Kidney (tissue), 14 donors: Measurements from ENCODE around the gene SUOX. TPM values are rescaled to one million over a fixed set of nuclear protein-coding genes. Genes with fewer than 3 reads are reported as not detected.
"Not testable (repeated sequence)": the region's sequence is repeated elsewhere in the genome, so short reads cannot be mapped to it uniquely, and the experiment has no call there.

ENCODE experiments used
- DNase-seq, 5 donors: peaks; one replicate each; pipeline ENCODE4 v3.0.0-alpha.2; 2013 to 2020
- FAIRE-seq: peaks from 2 replicates; lab custom pipeline; 2012; peaks lifted over from hg19 to GRCh38; lab: Jason Lieb, UNC
- H3K27ac ChIP-seq, 2 donors: one replicate each; pipeline ENCODE4 v1.7.0; 2013; ENCODE audit warnings: low read depth in 2 of 2, low read length in 2 of 2, inconsistent platforms in 1 of 2
- H3K27me3 ChIP-seq: one replicate; pipeline ENCODE4 v1.7.1; 2013; ENCODE audit warnings: low read length, inconsistent platforms; ENCODE audit not compliant: control insufficient read depth, insufficient read depth
- H3K36me3 ChIP-seq, 3 donors: one replicate each; pipeline versions ENCODE4 v1.7.0 to v1.7.1; 2013; ENCODE audit warnings: low read length in 3 of 3, control low read depth in 1 of 3, inconsistent platforms in 1 of 3; ENCODE audit not compliant: insufficient read depth in 3 of 3, control insufficient read depth in 2 of 3
- H3K4me1 ChIP-seq, 3 donors: one replicate each; pipeline versions ENCODE4 v1.7.0 to v1.7.1; 2013; ENCODE audit warnings: low read length in 3 of 3, inconsistent platforms in 1 of 3, low read depth in 1 of 3; ENCODE audit not compliant: control insufficient read depth in 2 of 3, insufficient read depth in 2 of 3
- H3K4me3 ChIP-seq, 3 donors: one replicate each; pipeline versions ENCODE4 v1.7.0 to v1.8.1; 2013; ENCODE audit warnings: low read length in 3 of 3, control low read depth in 1 of 3, inconsistent platforms in 1 of 3
- H3K9ac ChIP-seq, 3 donors: one replicate each; pipeline versions ENCODE4 v1.7.0 to v1.7.1; 2013; ENCODE audit warnings: low read length in 3 of 3, control low read depth in 1 of 3, inconsistent platforms in 1 of 3
- H3K9me3 ChIP-seq, 3 donors: one replicate each; pipeline versions ENCODE4 v1.7.0 to v1.7.1; 2013; ENCODE audit warnings: low read length in 3 of 3, control low read depth in 1 of 3, inconsistent platforms in 1 of 3; ENCODE audit not compliant: control insufficient read depth in 2 of 3, insufficient read depth in 1 of 3
- intact Hi-C: fragments of 100-400 bp; cut with DNase I; formaldehyde crosslinking; loops from one replicate; pipeline ENCODE4 v1.11.1; 2022
- polyA plus RNA-seq: library from polyadenylated mRNA; stranded (reverse); fragments of 350-450 nt; fragmentation: Illumina TruSeq; extraction: RNeasy Lipid Tissue Mini Kit (QIAGEN cat#74804); gene quantifications from one replicate; pipeline ENCODE4 v1.2.3, GENCODE V29; 2014; ENCODE audit warnings: low read depth, low replicate concordance; ENCODE audit not compliant: insufficient read depth
- total RNA-seq: library from RNA; stranded (reverse); fragmentation: NEBNext Ultra II Directional; extraction: Animal tissue kit (Norgen Biotek cat#: 25700); gene quantifications from one replicate; pipeline ENCODE4 v1.2.1, GENCODE V29; 2021
- TF ChIP-seq, protein P1 (sequence below): IDR thresholded peaks from 3 replicates; pipeline ENCODE4 v1.5.1; 2012; ENCODE audit warnings: mild to moderate bottlenecking, moderate library complexity, borderline replicate concordance; ENCODE audit not compliant: insufficient read depth; ENCODE audit errors: extremely low read depth
- donor health status: control.
- donor health status: control.
- donor health status: control.
- donor health status: control.
- donor health status: control.
- donor health status: DM: yes; HTN: yes; CAD: no.
- donor health status: Normal renal cell carcinoma (clear cell type).

Gene SUOX
- total and polyA plus RNA-seq, 2 donors from 2014 or later = 33.1 to 61.1 TPM

DNA sequence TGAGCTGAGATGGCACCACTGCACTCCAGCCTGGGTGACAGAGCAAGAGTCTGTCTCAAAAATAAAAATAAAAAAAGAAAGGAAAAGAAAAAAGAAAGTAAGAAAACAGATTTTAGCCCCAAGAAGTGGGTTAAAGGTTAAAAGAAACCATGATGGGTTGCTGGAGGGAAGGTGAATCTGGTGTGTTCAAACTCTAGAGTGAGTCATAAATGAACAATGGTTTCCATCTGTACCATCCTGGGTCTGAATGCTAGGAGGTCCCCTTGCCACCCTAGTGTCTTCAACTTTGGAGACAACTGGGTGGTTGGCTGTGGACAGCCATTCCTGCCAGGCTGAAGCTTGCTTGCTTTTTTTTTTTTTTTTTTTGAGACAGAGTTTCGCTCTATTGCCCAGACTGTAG, 43.1 kb downstream of the SUOX start:
- no peaks in the 10 kb centered on the region for H3K9me3 ChIP-seq
- no peak overlapping the region for H3K4me3 ChIP-seq
- no peak overlapping the region for H3K9ac ChIP-seq
- peaks cover 3 to 8% (median 8%) of the 10 kb centered on the region in 3 donors for H3K4me1 ChIP-seq
- no peak overlapping the region for H3K27ac ChIP-seq
- DNase-seq (no peak), FAIRE-seq (no peak)
- TF ChIP-seq, protein P1, sequence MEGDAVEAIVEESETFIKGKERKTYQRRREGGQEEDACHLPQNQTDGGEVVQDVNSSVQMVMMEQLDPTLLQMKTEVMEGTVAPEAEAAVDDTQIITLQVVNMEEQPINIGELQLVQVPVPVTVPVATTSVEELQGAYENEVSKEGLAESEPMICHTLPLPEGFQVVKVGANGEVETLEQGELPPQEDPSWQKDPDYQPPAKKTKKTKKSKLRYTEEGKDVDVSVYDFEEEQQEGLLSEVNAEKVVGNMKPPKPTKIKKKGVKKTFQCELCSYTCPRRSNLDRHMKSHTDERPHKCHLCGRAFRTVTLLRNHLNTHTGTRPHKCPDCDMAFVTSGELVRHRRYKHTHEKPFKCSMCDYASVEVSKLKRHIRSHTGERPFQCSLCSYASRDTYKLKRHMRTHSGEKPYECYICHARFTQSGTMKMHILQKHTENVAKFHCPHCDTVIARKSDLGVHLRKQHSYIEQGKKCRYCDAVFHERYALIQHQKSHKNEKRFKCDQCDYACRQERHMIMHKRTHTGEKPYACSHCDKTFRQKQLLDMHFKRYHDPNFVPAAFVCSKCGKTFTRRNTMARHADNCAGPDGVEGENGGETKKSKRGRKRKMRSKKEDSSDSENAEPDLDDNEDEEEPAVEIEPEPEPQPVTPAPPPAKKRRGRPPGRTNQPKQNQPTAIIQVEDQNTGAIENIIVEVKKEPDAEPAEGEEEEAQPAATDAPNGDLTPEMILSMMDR = no peak
- peaks cover 6 to 16% (median 14%) of the 10 kb centered on the region in 3 donors for H3K36me3 ChIP-seq
- intact Hi-C loops = no loop called here
- no peaks in the 10 kb centered on the region for H3K27me3 ChIP-seq

DNA sequence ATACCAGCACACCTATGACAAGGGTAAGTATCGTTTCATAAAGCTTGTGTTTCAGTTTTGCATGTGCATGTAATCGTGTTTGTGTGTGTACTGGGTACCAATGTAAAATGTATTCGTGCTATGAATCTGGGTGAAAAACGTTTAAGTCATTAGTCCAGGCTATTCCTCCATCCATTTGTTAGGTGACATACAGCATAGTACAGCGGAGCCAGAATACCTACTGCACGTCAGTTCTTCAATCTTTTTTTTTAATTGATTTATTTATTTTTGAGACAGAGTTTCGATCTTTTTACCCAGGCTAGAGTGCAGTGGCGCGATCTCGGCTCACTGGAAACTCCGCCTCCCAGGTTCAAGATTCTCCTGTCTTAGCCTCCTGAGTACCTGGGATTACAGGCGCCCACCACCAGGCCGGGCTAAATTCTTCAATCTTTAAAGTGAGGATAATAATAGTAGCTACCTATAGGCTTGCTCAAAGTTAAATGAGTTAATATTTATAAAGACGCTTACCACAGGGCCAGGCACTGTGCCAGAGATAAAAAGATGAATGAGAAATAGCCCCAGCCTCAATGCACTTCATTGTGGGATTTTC, 44.0 kb downstream of the SUOX start:
- TF ChIP-seq, protein P1 = no peak
- Histone ChIP-seq H3K9ac (peak overlapping the region in 2 of 3 donors; percentile 54 to 67), H3K4me1 (peaks cover 3 to 8% (median 8%) of the 10 kb centered on the region in 3 donors), H3K36me3 (peaks cover 6 to 22% (median 10%) of the 10 kb centered on the region in 3 donors), H3K4me3 (peak overlapping the region; percentile 90 to 100 (median 93)), H3K27me3 (no peaks in the 10 kb centered on the region), H3K27ac (peak overlapping the region in 1 of 2 donors; percentile 40), H3K9me3 (no peaks in the 10 kb centered on the region)
- intact Hi-C loops = no loop called here
- DNase-seq = peak in 1 of 5 donors; percentile 60
- FAIRE-seq = no peak

- DNase-seq (peak; percentile 98 to 100 (median 99)), FAIRE-seq (no peak)
- H3K4me3 ChIP-seq = peak within 1 kb of the TSS; percentile 90 to 100 (median 93)
- no peaks in the 10 kb centered on the region for H3K9me3 ChIP-seq
- peak within 1 kb of the TSS; percentile 98 to 100 for H3K27ac ChIP-seq
- peaks cover 3 to 8% (median 8%) of the 10 kb centered on the region in 3 donors for H3K4me1 ChIP-seq
- intact Hi-C loops = no loop called here
- H3K36me3 ChIP-seq = peaks cover 6 to 22% (median 10%) of the 10 kb centered on the region in 3 donors
- TF ChIP-seq, protein P1 = peak; percentile 63
- peak within 1 kb of the TSS; percentile 84 to 99 (median 90) for H3K9ac ChIP-seq
- no peaks in the 10 kb centered on the region for H3K27me3 ChIP-seq
Measured at GRCh38 chr12:56041552-56042429, 44.7 kb downstream of the SUOX start, which contains the start of gene RPS26. Gene RPS26, plus strand, starts transcription at chr12:56041918. Its CDS starts 249 bp downstream, at chr12:56042167.

DNA sequence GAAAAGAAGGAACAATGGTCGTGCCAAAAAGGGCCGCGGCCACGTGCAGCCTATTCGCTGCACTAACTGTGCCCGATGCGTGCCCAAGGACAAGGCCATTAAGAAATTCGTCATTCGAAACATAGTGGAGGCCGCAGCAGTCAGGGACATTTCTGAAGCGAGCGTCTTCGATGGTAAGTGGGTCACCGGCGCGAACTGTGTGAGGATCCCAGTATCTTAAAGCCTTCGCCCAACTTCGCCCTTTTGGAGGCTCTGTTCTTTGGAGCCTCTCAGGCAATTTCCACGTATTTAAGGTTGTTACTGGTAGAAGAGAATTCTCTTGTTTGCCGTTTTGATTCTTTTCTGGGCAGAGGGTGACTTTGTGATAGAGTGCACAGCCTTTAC, 45.3 kb downstream of the SUOX start:
- FAIRE-seq, DNase-seq, H3K27me3 ChIP-seq, intact Hi-C loops, H3K9me3 ChIP-seq, H3K4me1 ChIP-seq: not testable (repeated sequence)
- Histone ChIP-seq H3K27ac (peak overlapping the region; percentile 98 to 100), H3K9ac (peak overlapping the region; percentile 84 to 99 (median 90)), H3K36me3 (peaks cover 6 to 22% (median 10%) of the 10 kb centered on the region in 3 donors), H3K4me3 (peak overlapping the region; percentile 90 to 100 (median 93))
